ENCODE measurements around the gene DDX11. TPM values are rescaled to one million over a fixed set of nuclear protein-coding genes. Genes with fewer than 3 reads are reported as not detected.
"Not testable (repeated sequence)": the region's sequence is repeated elsewhere in the genome, so short reads cannot be mapped to it uniquely, and the experiment has no call there.

DDX11 gene
- total RNA-seq, 4 donors from 2014 or later, result 3.6 to 25.5 (median 12.1) TPM

DNA sequence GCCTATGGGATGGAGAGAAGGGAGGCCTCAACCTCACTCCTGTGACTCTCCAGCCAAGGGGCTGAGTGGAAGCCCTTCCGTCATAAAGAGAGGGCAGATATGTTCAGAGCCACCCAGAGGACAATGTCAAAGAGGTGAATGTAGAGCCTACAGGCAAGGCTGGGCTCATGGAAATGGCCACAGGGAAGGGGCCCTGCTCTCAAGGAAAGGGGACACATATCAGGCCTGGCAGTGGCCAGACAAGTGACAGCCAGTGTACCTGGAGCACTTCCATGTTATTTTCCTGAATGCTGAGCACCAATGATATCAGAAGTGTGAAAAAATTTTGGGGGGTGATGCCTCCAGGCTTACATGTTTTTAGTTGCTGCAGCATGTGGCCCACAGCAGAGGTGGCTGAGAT, 36.6 kb upstream of the DDX11 start:
- Histone ChIP-seq H3K27ac (no peak overlapping the region), H3K4me1 (no peaks in the 10 kb centered on the region), H3K27me3 (no peaks in the 10 kb centered on the region), H3K36me3 (no peaks in the 10 kb centered on the region), H3K9me3 (no peaks in the 10 kb centered on the region), H3K4me3 (no peak overlapping the region)
- TF ChIP-seq POLR2AphosphoS5 (IDR thresholded peaks at IDR 0.05) (no peak), POLR2A (IDR thresholded peaks at IDR 0.05) (no peak), EP300 (IDR thresholded peaks at IDR 0.05) (no peak)
- TF ChIP-seq, protein P1, sequence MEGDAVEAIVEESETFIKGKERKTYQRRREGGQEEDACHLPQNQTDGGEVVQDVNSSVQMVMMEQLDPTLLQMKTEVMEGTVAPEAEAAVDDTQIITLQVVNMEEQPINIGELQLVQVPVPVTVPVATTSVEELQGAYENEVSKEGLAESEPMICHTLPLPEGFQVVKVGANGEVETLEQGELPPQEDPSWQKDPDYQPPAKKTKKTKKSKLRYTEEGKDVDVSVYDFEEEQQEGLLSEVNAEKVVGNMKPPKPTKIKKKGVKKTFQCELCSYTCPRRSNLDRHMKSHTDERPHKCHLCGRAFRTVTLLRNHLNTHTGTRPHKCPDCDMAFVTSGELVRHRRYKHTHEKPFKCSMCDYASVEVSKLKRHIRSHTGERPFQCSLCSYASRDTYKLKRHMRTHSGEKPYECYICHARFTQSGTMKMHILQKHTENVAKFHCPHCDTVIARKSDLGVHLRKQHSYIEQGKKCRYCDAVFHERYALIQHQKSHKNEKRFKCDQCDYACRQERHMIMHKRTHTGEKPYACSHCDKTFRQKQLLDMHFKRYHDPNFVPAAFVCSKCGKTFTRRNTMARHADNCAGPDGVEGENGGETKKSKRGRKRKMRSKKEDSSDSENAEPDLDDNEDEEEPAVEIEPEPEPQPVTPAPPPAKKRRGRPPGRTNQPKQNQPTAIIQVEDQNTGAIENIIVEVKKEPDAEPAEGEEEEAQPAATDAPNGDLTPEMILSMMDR (IDR thresholded peaks at IDR 0.05), result no peak
- ATAC-seq, result no peak
- WGBS, 2 donors (ENCODE audit: low coverage in 1 of 2), result no CpG with 5 or more reads among the region's 1 CpG

DNA sequence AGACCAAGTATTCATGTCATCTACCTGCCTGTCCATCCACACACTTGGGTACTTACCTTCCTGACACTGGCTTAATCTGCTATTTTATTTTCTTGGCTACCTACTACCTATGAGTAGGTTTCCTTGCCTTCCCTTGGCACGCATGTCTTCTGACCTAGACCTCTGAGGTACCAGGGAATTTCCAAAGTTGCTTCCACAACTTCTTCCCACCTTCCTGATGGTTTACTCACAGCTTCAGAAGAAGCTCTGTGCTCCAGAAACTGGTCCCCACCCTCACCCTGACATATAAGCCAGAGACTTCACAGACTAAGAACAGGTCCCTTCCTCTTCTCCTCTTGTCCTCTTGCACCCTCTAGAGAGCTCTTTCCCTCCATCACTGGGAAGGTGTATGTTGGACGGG, 35.7 kb upstream of the DDX11 start:
- Histone ChIP-seq H3K27ac (no peak overlapping the region), H3K27me3 (no peaks in the 10 kb centered on the region), H3K4me1 (no peaks in the 10 kb centered on the region), H3K9me3 (no peaks in the 10 kb centered on the region), H3K4me3 (no peak overlapping the region), H3K36me3 (no peaks in the 10 kb centered on the region)
- TF ChIP-seq, protein P1 (IDR thresholded peaks at IDR 0.05), result no peak
- TF ChIP-seq POLR2A (IDR thresholded peaks at IDR 0.05) (no peak), POLR2AphosphoS5 (IDR thresholded peaks at IDR 0.05) (no peak), EP300 (IDR thresholded peaks at IDR 0.05) (no peak)
- no peak for ATAC-seq
- WGBS, 2 donors (ENCODE audit: low coverage in 1 of 2), result 100% methylated on average over 1 of the region's 2 CpGs

DNA sequence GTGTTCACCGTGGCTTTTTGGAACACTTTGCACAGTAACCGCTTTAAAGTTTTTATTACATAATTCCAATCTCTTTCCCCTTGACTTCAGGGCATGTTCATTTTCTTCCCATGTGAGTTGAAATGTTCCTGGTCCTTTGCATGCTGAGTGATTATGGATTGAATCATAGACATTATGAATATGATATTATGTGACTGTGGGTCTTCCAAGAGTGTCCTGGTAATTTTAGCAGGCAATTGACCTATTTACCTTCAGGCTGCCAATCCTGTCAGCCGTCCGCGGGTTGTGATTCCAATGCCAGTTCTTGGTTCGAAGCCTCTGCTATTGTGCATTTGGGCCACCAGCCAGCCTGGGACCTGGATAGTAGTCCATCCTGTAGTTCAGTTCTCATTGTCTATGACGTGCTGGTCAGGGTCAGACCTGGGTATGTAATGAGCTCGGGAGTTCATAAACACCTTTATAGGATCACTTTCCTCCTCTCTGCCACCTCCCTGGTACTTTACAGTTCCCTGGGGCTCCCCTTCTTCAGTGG, 32.6 kb upstream of the DDX11 start:
- Histone ChIP-seq H3K4me1 (no peaks in the 10 kb centered on the region), H3K9me3 (no peaks in the 10 kb centered on the region), H3K27me3 (no peaks in the 10 kb centered on the region), H3K36me3 (no peaks in the 10 kb centered on the region), H3K4me3 (no peak overlapping the region), H3K27ac (no peak overlapping the region)
- no peak for TF ChIP-seq POLR2AphosphoS5 (IDR thresholded peaks at IDR 0.05)
- no peak for TF ChIP-seq EP300 (IDR thresholded peaks at IDR 0.05)
- no peak for TF ChIP-seq POLR2A (IDR thresholded peaks at IDR 0.05)
- ATAC-seq, result no peak
- 83 to 94% methylated on average over 1 to 6 of the region's 8 CpGs for WGBS, 2 donors (ENCODE audit: low coverage in 1 of 2)

DNA sequence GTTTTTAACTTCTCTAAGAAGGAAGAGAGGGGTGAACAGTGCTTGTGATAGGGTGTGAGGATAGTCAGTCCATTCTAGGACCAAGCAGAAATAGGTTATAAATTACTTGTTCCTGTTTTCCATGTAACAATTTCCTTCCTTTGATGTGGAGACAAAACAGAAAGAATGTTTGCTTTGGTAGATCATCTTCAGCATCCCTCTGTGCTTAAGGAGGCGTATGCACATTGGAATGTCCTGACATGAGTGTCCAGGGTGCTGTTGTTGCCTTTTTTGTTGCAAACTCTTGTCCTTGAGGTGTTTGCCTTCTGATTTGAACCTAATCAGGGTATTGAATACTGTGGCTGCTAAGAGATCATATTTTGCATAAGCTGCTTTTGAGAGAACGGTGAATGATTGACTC, 23.5 kb upstream of the DDX11 start:
- 80 to 100% methylated on average over 1 to 2 of the region's 2 CpGs for WGBS, 2 donors (ENCODE audit: low coverage in 1 of 2)
- H3K9me3 ChIP-seq, H3K36me3 ChIP-seq, H3K4me3 ChIP-seq, H3K4me1 ChIP-seq, H3K27me3 ChIP-seq, ATAC-seq, H3K27ac ChIP-seq: not testable (repeated sequence)

DNA sequence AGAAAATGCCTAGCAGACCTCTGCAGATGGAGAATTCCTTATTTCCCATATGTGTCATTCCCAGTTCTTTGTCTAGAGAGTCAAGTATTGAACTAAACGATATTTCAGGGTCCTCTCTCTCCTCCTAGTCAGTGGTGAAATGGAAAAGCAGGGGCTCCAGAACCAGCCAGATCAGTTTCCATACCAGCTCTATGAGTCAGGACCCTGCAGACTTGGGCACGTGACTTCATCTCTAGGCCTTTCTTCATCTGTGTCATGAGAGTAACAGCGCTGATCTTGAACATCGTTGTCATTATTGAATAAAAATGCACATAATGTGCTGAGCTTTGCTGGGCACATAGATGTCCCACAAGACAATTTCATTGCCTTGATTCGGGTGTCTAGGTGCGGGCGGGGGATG, 23.1 kb upstream of the DDX11 start:
- not testable (repeated sequence) for H3K4me3 ChIP-seq, ATAC-seq, H3K4me1 ChIP-seq, H3K9me3 ChIP-seq, H3K36me3 ChIP-seq, H3K27ac ChIP-seq, H3K27me3 ChIP-seq
- WGBS, 2 donors (ENCODE audit: low coverage in 1 of 2), result 84 to 100% methylated on average over 2 of the region's 7 CpGs

DNA sequence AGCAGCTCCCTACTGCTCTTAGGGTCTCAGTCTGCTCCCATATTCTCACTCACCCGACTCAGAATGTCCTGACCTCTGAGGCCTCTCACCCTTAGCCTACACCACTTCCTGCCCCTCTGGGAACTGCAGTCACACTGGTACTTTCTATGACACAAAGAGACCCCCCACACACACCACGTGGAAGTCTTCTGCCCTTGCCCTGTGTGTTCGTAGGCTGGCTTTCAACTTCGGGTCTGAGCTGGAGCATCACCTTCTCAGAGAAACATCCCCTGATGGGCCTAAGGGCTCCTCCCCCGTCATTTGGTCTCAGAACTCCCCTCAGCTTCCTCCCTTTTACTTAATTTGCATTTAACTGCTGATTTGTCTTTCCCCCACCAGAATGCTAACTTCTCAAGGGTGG, 22.0 kb upstream of the DDX11 start:
- not testable (repeated sequence) for H3K4me3 ChIP-seq, H3K27me3 ChIP-seq, H3K36me3 ChIP-seq, ATAC-seq, H3K9me3 ChIP-seq, H3K27ac ChIP-seq, H3K4me1 ChIP-seq
- WGBS, 2 donors (ENCODE audit: low coverage in 1 of 2), result 69 to 90% methylated on average over 2 to 4 of the region's 5 CpGs

DNA sequence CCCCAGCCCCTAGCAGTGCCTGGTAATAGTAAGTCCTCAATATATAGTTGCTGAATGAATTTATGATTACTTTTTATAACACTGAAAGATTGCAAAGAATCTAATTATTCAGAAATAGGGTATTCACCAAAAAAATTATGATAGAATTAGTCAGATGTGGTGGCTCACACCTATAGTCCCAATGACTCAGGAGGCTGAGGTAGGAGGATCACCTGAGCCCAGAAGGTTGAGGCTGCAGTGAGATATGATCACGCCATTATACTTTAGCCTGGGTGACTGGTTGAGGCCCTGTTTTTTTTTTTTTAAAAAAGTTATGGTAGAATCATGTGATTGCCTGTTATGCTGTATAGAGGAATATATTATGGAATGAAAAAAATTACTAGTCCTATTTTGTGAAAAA, 21.5 kb upstream of the DDX11 start:
- H3K27me3 ChIP-seq, H3K9me3 ChIP-seq, H3K4me3 ChIP-seq, H3K36me3 ChIP-seq, H3K4me1 ChIP-seq, H3K27ac ChIP-seq, ATAC-seq: not testable (repeated sequence)
- WGBS, 2 donors (ENCODE audit: low coverage in 1 of 2), result 92 to 100% methylated on average over 1 of the region's 1 CpG

DNA sequence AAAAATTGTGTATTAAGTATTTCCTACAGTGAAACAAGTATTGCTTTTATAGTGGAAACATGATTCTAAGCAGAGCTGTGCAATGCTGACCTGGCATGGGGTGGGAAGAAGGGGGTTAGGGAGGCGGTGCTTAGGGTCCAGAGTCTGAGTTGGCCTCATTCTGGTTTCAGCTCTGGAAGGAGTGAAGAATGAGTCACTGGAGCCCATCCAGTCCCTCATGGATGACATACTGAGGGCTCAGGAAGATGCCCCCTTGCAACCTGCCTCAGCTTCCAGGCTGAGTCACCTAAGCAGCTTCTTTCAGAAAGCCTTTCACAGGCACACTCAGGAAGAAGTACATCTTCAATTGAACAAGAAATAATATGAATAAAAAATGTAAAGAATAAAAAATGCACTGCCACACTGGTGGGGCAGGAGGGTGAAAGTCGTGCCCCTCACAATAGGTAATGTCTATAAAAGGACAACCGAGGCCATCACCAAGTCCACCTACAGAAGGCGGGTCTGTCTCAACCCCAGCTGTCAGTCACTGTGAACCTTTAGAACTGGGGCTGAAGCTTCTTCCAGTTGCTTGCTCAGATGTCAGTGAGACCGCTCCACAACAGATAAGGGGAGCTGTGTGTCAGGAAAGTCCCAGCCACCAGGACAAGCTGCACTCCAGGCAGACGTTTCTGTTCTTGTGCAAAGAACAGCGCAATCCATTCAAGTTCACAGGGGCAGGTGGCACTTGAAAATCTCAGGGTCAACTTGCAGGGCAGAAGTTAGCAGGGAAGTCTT, 20.8 kb upstream of the DDX11 start:
- ATAC-seq, H3K27me3 ChIP-seq, H3K27ac ChIP-seq, H3K9me3 ChIP-seq, H3K36me3 ChIP-seq, H3K4me1 ChIP-seq, H3K4me3 ChIP-seq: not testable (repeated sequence)
- 75 to 87% methylated on average over 5 of the region's 7 CpGs for WGBS, 2 donors (ENCODE audit: low coverage in 1 of 2)

DNA sequence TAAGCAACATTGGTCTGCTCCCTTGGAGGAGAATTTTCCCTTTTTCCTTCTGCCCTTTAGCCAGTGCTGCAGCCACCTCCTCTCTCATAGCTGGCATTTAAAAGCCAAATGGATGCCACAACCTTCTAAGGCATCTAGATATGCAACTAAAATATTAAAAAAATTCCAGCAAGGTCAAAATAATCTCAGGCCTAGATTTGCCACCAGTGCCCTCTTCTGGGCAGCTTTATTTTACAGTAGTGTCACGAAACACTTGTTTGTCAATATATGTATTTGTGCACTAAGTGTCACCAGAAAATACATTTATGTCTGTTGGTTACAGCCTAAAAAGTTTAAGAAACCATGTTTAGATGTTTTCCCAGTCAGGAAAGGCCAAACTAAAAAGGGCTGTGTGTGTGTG, 19.7 kb upstream of the DDX11 start:
- WGBS, 2 donors (ENCODE audit: low coverage in 1 of 2), result 50 to 67% methylated on average over 1 of the region's 1 CpG
- H3K27ac ChIP-seq, ATAC-seq, H3K9me3 ChIP-seq, H3K4me3 ChIP-seq, H3K4me1 ChIP-seq, H3K36me3 ChIP-seq, H3K27me3 ChIP-seq: not testable (repeated sequence)
